Body of pancreas (tissue), 4 donors: ENCODE measurements around the gene LBP. TPM values are rescaled to one million over a fixed set of nuclear protein-coding genes. Genes with fewer than 3 reads are reported as not detected.

ENCODE experiments used
- ATAC-seq: fragments of 150-250 bp; one replicate; pipeline ENCODE4 v1.9.1; 2016
- DNase-seq, 4 donors: peaks; one replicate each; pipeline ENCODE4 v3.0.0-alpha.2; 2019
- H3K27ac ChIP-seq, 4 donors: fragments of 200-600 bp; sonication (generic); 1 replicate in 3 of 4; 2 replicates in 1 of 4; pipeline versions ENCODE4 v1.5.1 to v1.6.1; 2016 to 2019; ENCODE audit warnings: mild to moderate bottlenecking in 1 of 4, mixed read lengths in 1 of 4, moderate library complexity in 1 of 4
- H3K27me3 ChIP-seq, 2 donors: fragments of 200-600 bp; sonication (generic); one replicate each; pipeline ENCODE4 v1.6.0; 2016; ENCODE audit warnings: mild to moderate bottlenecking in 1 of 2
- H3K36me3 ChIP-seq, 2 donors: fragments of 200-600 bp; sonication (generic); replicated peaks in 1 of 2; 2 replicates each; pipeline ENCODE4 v1.5.1; 2016; ENCODE audit warnings: low read depth in 2 of 2; ENCODE audit not compliant: insufficient read depth in 1 of 2
- H3K4me1 ChIP-seq: fragments of 200-600 bp; sonication (generic); one replicate; pipeline ENCODE4 v1.6.0; 2016
- H3K4me3 ChIP-seq, 2 donors: fragments of 200-600 bp; sonication (generic); 1 replicate in 1 of 2; 2 replicates in 1 of 2; pipeline ENCODE4 v1.5.1; 2016 to 2019
- H3K9me3 ChIP-seq, 3 donors: fragments of 200-600 bp; sonication (generic); 1 replicate in 2 of 3; 2 replicates in 1 of 3; pipeline ENCODE4 v1.5.1; 2016
- POLR2A ChIP-seq, 3 donors: fragments of 450-650 bp; IDR thresholded peaks; one replicate each; pipeline ENCODE4 v1.6.1; 2016; ENCODE audit warnings: antibody characterized with exemption in 3 of 3, mild to moderate bottlenecking in 2 of 3
- WGBS, 2 donors: methylation state at CpG; one replicate each; pipeline ENCODE4 v1.1.5; 2017; 5-methylcytosine and 5-hydroxymethylcytosine counted together
- intact Hi-C: fragments of 100-400 bp; cut with DNase I; formaldehyde crosslinking; loops from one replicate; pipeline ENCODE4 v1.15.1; 2023
- total RNA-seq, 2 donors: library from RNA; depleted of rRNA; stranded (reverse); fragments of >200 nt; gene quantifications; one replicate each; pipeline ENCODE4 v1.1.0, GENCODE V29; 2016
- TF ChIP-seq, protein P1 (sequence below), 7 experiments: fragments of 450-650 bp in 4 of 7; fragments of 200-600 bp in 3 of 7; sonication (generic) in 3 of 7; IDR thresholded peaks; one replicate each; pipeline ENCODE4 v1.5.1; 2016 to 2019; ENCODE audit warnings: antibody characterized with exemption in 7 of 7

Gene LBP
- total RNA-seq, 2 donors from 2014 or later: 0.66 TPM; not detected in 1

DNA sequence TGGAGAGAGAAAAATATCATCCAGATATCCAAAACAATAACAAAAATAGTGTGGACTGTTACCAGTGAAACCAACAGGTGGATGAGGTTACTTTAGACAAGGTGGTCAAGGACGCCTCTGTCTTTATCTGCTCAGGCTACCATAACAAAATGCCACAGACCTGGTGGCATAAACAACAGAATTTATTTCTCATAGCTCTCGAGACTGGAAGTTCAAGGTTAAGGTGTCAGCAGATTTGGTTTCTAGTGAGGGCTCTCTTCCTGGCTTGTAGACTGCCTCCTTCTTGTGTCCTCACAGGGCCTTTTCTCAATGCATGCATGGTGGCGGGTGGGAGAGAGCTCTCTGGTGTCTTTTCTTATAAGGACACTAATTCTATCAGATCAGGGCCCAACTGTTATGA is 21.1 kb upstream of the LBP start:
- intact Hi-C loops: no loop called here
- H3K27me3 ChIP-seq: no peaks in the 10 kb centered on the region
- no peaks in the 10 kb centered on the region for H3K4me1 ChIP-seq
- 66 to 69% methylated on average over 3 of the region's 3 CpGs for WGBS, 2 donors
- no peaks in the 10 kb centered on the region for H3K9me3 ChIP-seq
- TF ChIP-seq, protein P1, sequence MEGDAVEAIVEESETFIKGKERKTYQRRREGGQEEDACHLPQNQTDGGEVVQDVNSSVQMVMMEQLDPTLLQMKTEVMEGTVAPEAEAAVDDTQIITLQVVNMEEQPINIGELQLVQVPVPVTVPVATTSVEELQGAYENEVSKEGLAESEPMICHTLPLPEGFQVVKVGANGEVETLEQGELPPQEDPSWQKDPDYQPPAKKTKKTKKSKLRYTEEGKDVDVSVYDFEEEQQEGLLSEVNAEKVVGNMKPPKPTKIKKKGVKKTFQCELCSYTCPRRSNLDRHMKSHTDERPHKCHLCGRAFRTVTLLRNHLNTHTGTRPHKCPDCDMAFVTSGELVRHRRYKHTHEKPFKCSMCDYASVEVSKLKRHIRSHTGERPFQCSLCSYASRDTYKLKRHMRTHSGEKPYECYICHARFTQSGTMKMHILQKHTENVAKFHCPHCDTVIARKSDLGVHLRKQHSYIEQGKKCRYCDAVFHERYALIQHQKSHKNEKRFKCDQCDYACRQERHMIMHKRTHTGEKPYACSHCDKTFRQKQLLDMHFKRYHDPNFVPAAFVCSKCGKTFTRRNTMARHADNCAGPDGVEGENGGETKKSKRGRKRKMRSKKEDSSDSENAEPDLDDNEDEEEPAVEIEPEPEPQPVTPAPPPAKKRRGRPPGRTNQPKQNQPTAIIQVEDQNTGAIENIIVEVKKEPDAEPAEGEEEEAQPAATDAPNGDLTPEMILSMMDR (IDR thresholded peaks at IDR 0.05): no peak
- TF ChIP-seq POLR2A (IDR thresholded peaks at IDR 0.05): no peak
- DNase-seq: no peak
- H3K4me3 ChIP-seq: no peak overlapping the region
- H3K27ac ChIP-seq: no peak overlapping the region
- ATAC-seq: no peak
- H3K36me3 ChIP-seq: no peaks in the 10 kb centered on the region

DNA sequence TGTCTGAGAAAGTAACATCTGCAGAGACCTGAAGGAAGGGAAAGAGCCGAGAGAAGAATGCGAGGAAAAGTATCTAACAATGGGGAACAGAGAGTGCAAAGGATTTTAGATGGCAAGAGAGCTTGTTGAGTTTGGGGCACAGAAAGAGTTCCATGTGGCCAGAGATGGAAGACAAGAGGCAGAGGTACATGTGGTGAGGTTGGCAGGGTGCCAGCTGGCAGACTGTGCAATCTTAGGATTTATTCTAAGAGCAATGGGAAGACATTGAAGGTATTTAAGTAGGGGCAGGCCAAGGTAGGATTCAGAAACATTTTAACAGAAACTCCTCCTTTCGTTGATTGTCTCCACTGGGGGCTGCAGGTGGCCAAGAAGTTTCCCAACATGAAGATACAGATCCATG is 20.4 kb upstream of the LBP start:
- H3K4me3 ChIP-seq: no peak overlapping the region
- intact Hi-C loops: no loop called here
- no peaks in the 10 kb centered on the region for H3K4me1 ChIP-seq
- TF ChIP-seq, protein P1 (IDR thresholded peaks at IDR 0.05): no peak
- no peak for TF ChIP-seq POLR2A (IDR thresholded peaks at IDR 0.05)
- DNase-seq (no peak), ATAC-seq (no peak)
- no peaks in the 10 kb centered on the region for H3K27me3 ChIP-seq
- no peaks in the 10 kb centered on the region for H3K9me3 ChIP-seq
- no peaks in the 10 kb centered on the region for H3K36me3 ChIP-seq
- no peak overlapping the region for H3K27ac ChIP-seq
- 71 to 74% methylated on average over 3 of the region's 3 CpGs for WGBS, 2 donors

DNA sequence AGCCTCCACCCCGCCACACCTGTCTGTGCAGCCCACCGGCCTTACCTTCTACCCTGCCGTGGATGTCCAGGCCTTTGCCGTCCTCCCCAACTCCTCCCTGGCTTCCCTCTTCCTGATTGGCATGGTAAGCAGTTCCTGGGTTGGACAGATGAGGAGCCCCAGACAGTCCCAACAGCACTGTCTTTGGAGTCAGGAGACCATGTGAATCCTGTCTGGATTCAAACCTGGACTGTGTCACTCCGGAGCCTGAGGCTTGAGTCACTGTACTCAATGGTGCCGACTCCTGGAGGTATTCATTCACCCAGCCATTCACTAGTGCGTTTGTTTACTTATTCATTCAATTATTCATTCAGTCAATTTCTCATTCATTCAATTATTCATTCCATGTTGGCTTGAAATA is 20.0 kb upstream of the LBP start:
- Histone ChIP-seq H3K4me1 (no peaks in the 10 kb centered on the region), H3K9me3 (no peaks in the 10 kb centered on the region), H3K27me3 (no peaks in the 10 kb centered on the region), H3K4me3 (no peak overlapping the region), H3K36me3 (no peaks in the 10 kb centered on the region), H3K27ac (no peak overlapping the region)
- WGBS, 2 donors: 81 to 85% methylated on average over 7 of the region's 7 CpGs
- intact Hi-C loops: no loop called here
- TF ChIP-seq, protein P1 (IDR thresholded peaks at IDR 0.05): no peak
- no peak for TF ChIP-seq POLR2A (IDR thresholded peaks at IDR 0.05)
- no peak for DNase-seq
- no peak for ATAC-seq

DNA sequence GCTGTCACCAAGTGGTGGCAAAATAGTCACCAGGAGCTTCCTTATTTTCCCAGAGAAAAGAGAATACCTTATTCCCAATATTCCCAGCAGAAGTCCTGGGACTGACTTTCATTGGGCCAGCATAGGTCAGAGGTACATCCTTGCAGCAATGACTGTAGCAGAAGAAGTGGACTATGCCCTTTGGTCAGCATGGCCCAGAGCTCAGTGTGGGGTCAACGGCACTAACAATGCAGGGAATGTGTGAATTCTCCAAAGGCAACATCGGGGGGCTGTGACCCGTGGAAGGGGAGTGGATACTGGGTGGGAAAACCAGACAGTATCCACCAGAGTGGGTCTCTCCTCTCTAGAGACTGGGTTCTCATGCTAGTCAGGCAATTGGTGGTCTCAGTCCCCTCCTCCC is 15.6 kb upstream of the LBP start:
- DNase-seq (no peak), ATAC-seq (no peak)
- H3K4me1 ChIP-seq: no peaks in the 10 kb centered on the region
- intact Hi-C loops: no loop called here
- WGBS, 2 donors: 32 to 51% methylated on average over 3 of the region's 3 CpGs
- no peaks in the 10 kb centered on the region for H3K36me3 ChIP-seq
- H3K9me3 ChIP-seq: no peaks in the 10 kb centered on the region
- no peaks in the 10 kb centered on the region for H3K27me3 ChIP-seq
- no peak for TF ChIP-seq POLR2A (IDR thresholded peaks at IDR 0.05)
- TF ChIP-seq, protein P1 (IDR thresholded peaks at IDR 0.05): no peak
- H3K27ac ChIP-seq: no peak overlapping the region
- no peak overlapping the region for H3K4me3 ChIP-seq

DNA sequence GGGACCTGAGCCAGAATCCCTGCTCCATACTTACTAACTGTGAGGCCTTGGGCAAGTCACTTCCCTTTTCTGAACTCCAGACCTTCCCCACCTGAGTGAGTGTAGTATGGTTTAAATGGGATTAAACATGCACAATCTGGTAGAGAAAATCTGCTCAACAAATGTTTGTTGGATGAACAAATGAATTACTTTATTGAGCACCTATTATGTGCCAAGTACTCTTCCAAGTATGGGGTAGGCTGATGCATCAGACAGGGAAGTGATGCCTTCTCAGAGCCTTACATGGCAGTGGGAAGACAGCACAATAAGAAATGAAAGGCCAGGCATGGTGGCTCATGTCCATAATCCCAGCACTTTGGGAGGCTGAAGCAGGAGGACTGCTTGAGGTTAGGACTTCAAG is 15.0 kb upstream of the LBP start:
- no peaks in the 10 kb centered on the region for H3K36me3 ChIP-seq
- H3K27ac ChIP-seq: no peak overlapping the region
- H3K9me3 ChIP-seq: no peaks in the 10 kb centered on the region
- no peak for DNase-seq
- TF ChIP-seq, protein P1 (IDR thresholded peaks at IDR 0.05): no peak
- no peak for TF ChIP-seq POLR2A (IDR thresholded peaks at IDR 0.05)
- no peaks in the 10 kb centered on the region for H3K4me1 ChIP-seq
- intact Hi-C loops: no loop called here
- no peak for ATAC-seq
- no peaks in the 10 kb centered on the region for H3K27me3 ChIP-seq
- no peak overlapping the region for H3K4me3 ChIP-seq
